ENCODE data around the gene STAT1.

DNA sequence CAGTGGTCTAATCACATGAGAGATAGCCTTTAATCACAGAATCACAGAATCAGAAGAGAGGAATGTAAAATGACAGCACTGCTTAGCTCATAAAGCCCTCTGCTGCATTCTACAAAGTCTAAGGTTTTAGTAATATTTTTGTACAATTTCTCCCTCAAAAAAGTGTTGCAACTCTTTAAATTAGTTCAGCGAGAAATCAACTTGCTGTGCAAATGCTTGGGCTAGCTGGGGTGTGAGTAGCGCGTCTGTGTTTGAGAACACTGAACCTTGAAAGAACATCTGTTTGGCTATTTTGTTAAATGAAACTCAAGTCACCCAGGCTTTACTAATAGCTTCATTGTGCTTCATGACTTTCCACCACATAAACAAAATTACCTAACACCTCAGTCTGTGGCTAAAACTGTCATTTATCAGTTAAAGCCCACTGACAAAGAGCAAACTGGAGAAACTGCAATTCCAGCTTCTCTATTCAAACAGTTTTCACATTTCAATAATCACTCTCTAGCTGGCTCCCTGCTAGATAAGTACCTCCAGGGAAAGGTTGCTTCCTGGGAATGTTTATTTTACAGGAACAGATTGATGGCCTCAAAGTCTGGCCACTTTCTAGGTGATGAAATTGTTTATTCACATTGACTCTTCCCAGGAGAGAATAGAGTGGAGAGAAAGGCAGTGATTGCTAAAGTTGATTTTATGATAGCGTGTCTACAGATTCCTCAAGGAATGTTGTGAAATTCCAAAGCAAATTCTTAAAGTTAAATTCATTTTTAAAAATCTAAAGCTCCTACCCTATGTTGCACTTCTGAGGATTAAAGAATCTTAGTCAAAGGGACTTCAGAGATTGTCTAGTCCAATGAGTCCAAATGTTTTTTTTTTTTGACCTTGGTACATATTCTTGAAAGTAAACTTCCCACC is 36.0 kb upstream of the STAT1 start:
- TF ChIP-seq CTCF (conservative IDR thresholded peaks at IDR 0.05; ENCODE audit: low read length) (no peak), EZH2phosphoT487 (IDR thresholded peaks at IDR 0.05; ENCODE audit: borderline replicate concordance) (no peak)

Measured in Loucy (cell line).